ENCODE results near the gene TMC1. TPM values are rescaled to one million over a fixed set of nuclear protein-coding genes. Genes with fewer than 3 reads are reported as not detected.

TMC1 gene
- polyA plus RNA-seq, 3 donors = 0.16 to 0.55 (median 0.40) TPM

DNA sequence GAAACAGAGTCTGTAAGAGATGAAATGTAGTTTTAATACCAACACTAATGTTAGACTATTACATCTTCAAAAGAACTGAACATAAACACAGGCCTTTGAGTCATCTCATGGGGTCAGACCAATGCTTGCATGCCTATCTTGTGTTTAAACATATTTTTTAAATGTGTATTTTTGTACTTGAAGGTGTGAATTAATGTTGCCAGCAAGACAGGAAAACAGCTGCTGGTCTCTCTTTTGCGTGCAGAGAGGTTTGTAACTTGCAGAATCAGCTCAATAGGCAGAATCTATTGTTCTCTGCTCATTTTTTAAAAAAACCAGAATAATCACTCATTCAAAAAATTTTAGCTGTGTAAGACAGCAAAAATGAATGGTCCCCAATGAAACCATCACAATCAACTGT is 251.3 kb downstream of the TMC1 start:
- Histone ChIP-seq H4K20me1 (ENCODE audit: insufficient read depth, low read length) (no peaks in the 10 kb centered on the region), H2AFZ (ENCODE audit: insufficient read depth, low read depth, low read length, poor library complexity, severe bottlenecking) (no peak overlapping the region), H3K27me3 (ENCODE audit: control insufficient read depth in 2 of 2, insufficient read depth in 2 of 2, low read length in 2 of 2) (peaks cover 0 to 2% of the 10 kb centered on the region in 2 donors), H3K4me1 (ENCODE audit: control insufficient read depth in 1 of 2, insufficient read depth in 2 of 2, low read length in 2 of 2) (no peaks in the 10 kb centered on the region), H3K9me3 (replicated peaks in 1 of 2; ENCODE audit: control insufficient read depth in 1 of 2, insufficient read depth in 1 of 2, low read length in 2 of 2) (no peaks in the 10 kb centered on the region), H3K27ac (ENCODE audit: low read depth in 1 of 2, low read length in 2 of 2) (no peak overlapping the region), H3K4me3 (replicated peaks in 1 of 3; ENCODE audit: low read depth in 2 of 3, low read length in 3 of 3) (no peak overlapping the region), H3K9ac (ENCODE audit: insufficient read depth, low read length, poor library complexity, severe bottlenecking) (no peak overlapping the region), H3K4me2 (replicated peaks; ENCODE audit: extremely low read depth, low read length, poor library complexity, severe bottlenecking) (no peak overlapping the region), H3K79me2 (ENCODE audit: insufficient read depth, low read length) (no peaks in the 10 kb centered on the region), H3K36me3 (replicated peaks in 1 of 2; ENCODE audit: control insufficient read depth in 1 of 2, insufficient read depth in 2 of 2, low read length in 2 of 2) (no peaks in the 10 kb centered on the region)
- TF ChIP-seq, protein P1, sequence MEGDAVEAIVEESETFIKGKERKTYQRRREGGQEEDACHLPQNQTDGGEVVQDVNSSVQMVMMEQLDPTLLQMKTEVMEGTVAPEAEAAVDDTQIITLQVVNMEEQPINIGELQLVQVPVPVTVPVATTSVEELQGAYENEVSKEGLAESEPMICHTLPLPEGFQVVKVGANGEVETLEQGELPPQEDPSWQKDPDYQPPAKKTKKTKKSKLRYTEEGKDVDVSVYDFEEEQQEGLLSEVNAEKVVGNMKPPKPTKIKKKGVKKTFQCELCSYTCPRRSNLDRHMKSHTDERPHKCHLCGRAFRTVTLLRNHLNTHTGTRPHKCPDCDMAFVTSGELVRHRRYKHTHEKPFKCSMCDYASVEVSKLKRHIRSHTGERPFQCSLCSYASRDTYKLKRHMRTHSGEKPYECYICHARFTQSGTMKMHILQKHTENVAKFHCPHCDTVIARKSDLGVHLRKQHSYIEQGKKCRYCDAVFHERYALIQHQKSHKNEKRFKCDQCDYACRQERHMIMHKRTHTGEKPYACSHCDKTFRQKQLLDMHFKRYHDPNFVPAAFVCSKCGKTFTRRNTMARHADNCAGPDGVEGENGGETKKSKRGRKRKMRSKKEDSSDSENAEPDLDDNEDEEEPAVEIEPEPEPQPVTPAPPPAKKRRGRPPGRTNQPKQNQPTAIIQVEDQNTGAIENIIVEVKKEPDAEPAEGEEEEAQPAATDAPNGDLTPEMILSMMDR (IDR thresholded peaks at IDR 0.05) = no peak
- no peak overlapping the region for H3K4me3 Mint-ChIP-seq
- H3K9me3 Mint-ChIP-seq = peaks cover 0 to 5% (median 0%) of the 10 kb centered on the region in 7 donors
- H3K4me1 Mint-ChIP-seq = no peaks in the 10 kb centered on the region
- WGBS (ENCODE audit: insufficient coverage) = no CpG with 5 or more reads among the region's 1 CpG
- no peak overlapping the region for H3K27ac Mint-ChIP-seq
- peaks cover 0 to 7% (median 0%) of the 10 kb centered on the region in 3 donors for H3K27me3 Mint-ChIP-seq (ENCODE audit: low read depth in 3 of 3)
- intact Hi-C loops (cut with micrococcal nuclease) = no loop called here
- no peak for DNase-seq
- no peaks in the 10 kb centered on the region for H3K36me3 Mint-ChIP-seq

DNA sequence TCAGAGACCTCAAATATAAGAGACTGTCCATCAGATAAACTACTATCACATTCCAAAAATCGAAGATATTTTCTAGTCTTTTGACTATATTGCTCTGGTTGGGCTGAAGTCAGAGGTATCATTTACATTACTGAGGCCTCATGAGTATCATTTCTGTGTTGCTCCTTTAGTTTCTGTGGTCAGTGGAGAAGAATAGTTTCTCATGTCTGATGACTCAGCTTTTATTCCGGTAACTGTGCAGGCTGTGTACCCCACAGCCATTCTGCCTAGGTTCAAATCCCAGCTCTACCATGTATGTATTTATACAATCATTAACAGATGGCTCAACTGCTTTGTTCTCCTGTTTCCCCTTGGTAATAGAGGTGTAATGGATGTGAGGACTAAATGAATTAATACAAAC is 252.2 kb downstream of the TMC1 start:
- Mint-ChIP-seq H3K27ac (no peak overlapping the region), H3K4me1 (no peaks in the 10 kb centered on the region), H3K36me3 (no peaks in the 10 kb centered on the region), H3K9me3 (peaks cover 0 to 5% (median 2%) of the 10 kb centered on the region in 7 donors), H3K27me3 (ENCODE audit: low read depth in 3 of 3) (peaks cover 2 to 6% (median 3%) of the 10 kb centered on the region in 3 donors), H3K4me3 (no peak overlapping the region)
- H4K20me1 ChIP-seq (ENCODE audit: insufficient read depth, low read length) = no peaks in the 10 kb centered on the region
- no peak for DNase-seq
- H3K9me3 ChIP-seq (replicated peaks in 1 of 2; ENCODE audit: control insufficient read depth in 1 of 2, insufficient read depth in 1 of 2, low read length in 2 of 2) = peaks cover 0 to 3% of the 10 kb centered on the region in 2 donors
- no peak overlapping the region for H3K4me3 ChIP-seq (replicated peaks in 1 of 3; ENCODE audit: low read depth in 2 of 3, low read length in 3 of 3)
- WGBS (ENCODE audit: insufficient coverage) = no CpG with 5 or more reads among the region's 2 CpGs
- no peak overlapping the region for H3K27ac ChIP-seq (ENCODE audit: low read depth in 1 of 2, low read length in 2 of 2)
- TF ChIP-seq, protein P1 (IDR thresholded peaks at IDR 0.05) = no peak
- H3K36me3 ChIP-seq (replicated peaks in 1 of 2; ENCODE audit: control insufficient read depth in 1 of 2, insufficient read depth in 2 of 2, low read length in 2 of 2) = no peaks in the 10 kb centered on the region
- H3K79me2 ChIP-seq (ENCODE audit: insufficient read depth, low read length) = no peaks in the 10 kb centered on the region
- no peak overlapping the region for H2AFZ ChIP-seq (ENCODE audit: insufficient read depth, low read depth, low read length, poor library complexity, severe bottlenecking)
- peaks cover 0 to 2% of the 10 kb centered on the region in 2 donors for H3K27me3 ChIP-seq (ENCODE audit: control insufficient read depth in 2 of 2, insufficient read depth in 2 of 2, low read length in 2 of 2)
- intact Hi-C loops (cut with micrococcal nuclease) = no loop called here
- no peaks in the 10 kb centered on the region for H3K4me1 ChIP-seq (ENCODE audit: control insufficient read depth in 1 of 2, insufficient read depth in 2 of 2, low read length in 2 of 2)
- H3K4me2 ChIP-seq (replicated peaks; ENCODE audit: extremely low read depth, low read length, poor library complexity, severe bottlenecking) = no peak overlapping the region
- no peak overlapping the region for H3K9ac ChIP-seq (ENCODE audit: insufficient read depth, low read length, poor library complexity, severe bottlenecking)
